Measurements from ENCODE around the gene PRG3.

PRG3 gene

GRCh38 chr11:57425565-57426438 is 44.9 kb upstream of the PRG3 start:
- H3K4me3 ChIP-seq (ENCODE audit: low read length): no peak overlapping the region
- peak; percentile 81 for DNase-seq (ENCODE audit: low read depth)
- TF ChIP-seq CTCF (conservative IDR thresholded peaks at IDR 0.05; ENCODE audit: low read length): no peak

GRCh38 chr11:57424792-57425564 is 44.0 kb upstream of the PRG3 start:
- H3K4me3 ChIP-seq (ENCODE audit: low read length): no peak overlapping the region
- TF ChIP-seq CTCF (conservative IDR thresholded peaks at IDR 0.05; ENCODE audit: low read length): no peak
- peak; percentile 85 for DNase-seq (ENCODE audit: low read depth)

GRCh38 chr11:57424137-57424791 is 43.3 kb upstream of the PRG3 start:
- no peak for TF ChIP-seq CTCF (conservative IDR thresholded peaks at IDR 0.05; ENCODE audit: low read length)
- H3K4me3 ChIP-seq (ENCODE audit: low read length): no peak overlapping the region
- DNase-seq (ENCODE audit: low read depth): no peak

- no peak overlapping the region for H3K4me3 ChIP-seq (ENCODE audit: low read length)
- no peak for TF ChIP-seq CTCF (conservative IDR thresholded peaks at IDR 0.05; ENCODE audit: low read length)
- DNase-seq (ENCODE audit: low read depth): no peak
Observed at GRCh38 chr11:57422669-57423068, 41.7 kb upstream of the PRG3 start.

GRCh38 chr11:57421805-57422204 is 40.9 kb upstream of the PRG3 start:
- DNase-seq (ENCODE audit: low read depth): no peak
- H3K4me3 ChIP-seq (ENCODE audit: low read length): no peak overlapping the region

GRCh38 chr11:57421066-57421465 is 40.1 kb upstream of the PRG3 start:
- TF ChIP-seq CTCF (conservative IDR thresholded peaks at IDR 0.05; ENCODE audit: low read length): no peak
- DNase-seq (ENCODE audit: low read depth): no peak
- H3K4me3 ChIP-seq (ENCODE audit: low read length): no peak overlapping the region

More at GRCh38 chr11:57421805-57422204, 40.9 kb upstream of the PRG3 start:
- no peak for TF ChIP-seq CTCF (conservative IDR thresholded peaks at IDR 0.05; ENCODE audit: low read length)

Measured in AG10803 (cell line).